ENCODE measurements around the gene LTN1. TPM values are rescaled to one million over a fixed set of nuclear protein-coding genes. Genes with fewer than 3 reads are reported as not detected.
A peak's percentile ranks its signal among the peaks of the same experiment; 100 is the strongest.

Gene LTN1
- total and polyA plus RNA-seq, 2 of the 13 experiments (the other 11 are each of a cell fraction or from before 2014, with no cell fraction given), result 6.7 to 24.6 TPM

DNA sequence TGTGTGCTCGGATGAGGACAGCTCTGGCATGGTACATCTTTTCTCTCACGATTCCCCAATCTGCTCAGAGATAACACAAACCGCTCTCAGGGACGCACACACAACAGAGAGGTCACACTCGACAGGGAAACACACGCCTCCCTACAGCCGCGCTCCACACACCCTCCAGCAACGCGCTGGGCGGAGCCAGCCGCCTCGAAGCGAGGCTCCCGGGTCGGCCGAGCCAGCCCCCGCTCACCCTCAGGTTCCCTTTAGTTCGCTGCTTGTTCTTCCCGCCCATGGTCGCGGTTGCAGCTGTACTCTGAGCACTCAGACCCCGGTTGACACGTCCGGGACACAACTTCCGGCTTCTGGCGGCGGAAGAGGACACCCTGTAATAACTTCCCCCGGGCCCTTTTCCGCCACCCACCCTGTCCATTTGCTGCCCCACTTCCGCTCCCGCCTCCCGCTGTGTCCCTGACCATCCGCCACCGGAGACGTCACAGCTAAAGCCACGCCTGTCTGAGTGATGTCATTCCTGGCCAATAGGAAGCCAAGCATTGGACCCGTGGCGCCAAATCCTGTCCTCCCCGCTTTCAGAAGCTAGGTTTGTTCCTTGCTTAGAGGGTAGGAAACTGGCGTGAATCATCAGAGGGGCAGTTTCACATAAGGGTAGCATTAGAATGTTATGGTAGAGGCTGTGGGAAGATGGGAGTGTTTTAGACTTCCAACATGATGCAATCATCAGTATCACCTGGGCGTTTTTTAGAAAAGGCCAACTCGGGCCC lies at the start of gene LTN1 (continued):
- no peak for TF ChIP-seq FOXO4 (CRISPR knock-in tag; conservative IDR thresholded peaks at IDR 0.05)
- no peak for TF ChIP-seq IRX3 (CRISPR knock-in tag; IDR thresholded peaks at IDR 0.05; ENCODE audit: borderline replicate concordance, low read depth)
- 0 out of 2 replicates have a peak, but pooled peaks have one; percentile 32 for TF ChIP-seq U2AF2 (IDR thresholded peaks at IDR 0.05; ENCODE audit: low read depth, low read length)
- TF ChIP-seq MEIS1 (CRISPR knock-in tag; IDR thresholded peaks at IDR 0.05; ENCODE audit: borderline replicate concordance), result peak; percentile 80; the same call in 1 of the 2 replicates
- TF ChIP-seq ZSCAN29 (CRISPR knock-in tag; conservative IDR thresholded peaks at IDR 0.05), result peak; percentile 45; the same call in 1 of the 2 replicates
- TF ChIP-seq ZNF317 (CRISPR knock-in tag; IDR thresholded peaks at IDR 0.05), result 0 out of 2 replicates have a peak, but pooled peaks have one; percentile 26
- TF ChIP-seq ZBTB3 (CRISPR knock-in tag; IDR thresholded peaks at IDR 0.05; ENCODE audit: borderline replicate concordance, low read depth), result no peak
- 0 out of 2 replicates have a peak, but pooled peaks have one; percentile 5 for TF ChIP-seq MAFF (IDR thresholded peaks at IDR 0.05; ENCODE audit: low read depth, low read length)
- TF ChIP-seq GATAD1 (CRISPR knock-in tag; IDR thresholded peaks at IDR 0.05), result peak; percentile 97
- no peak for TF ChIP-seq ZNF446 (CRISPR knock-in tag; IDR thresholded peaks at IDR 0.05)
- peak; percentile 61 for TF ChIP-seq ARNTL (CRISPR knock-in tag; IDR thresholded peaks at IDR 0.05)
- no peak for TF ChIP-seq ZFP36 (IDR thresholded peaks at IDR 0.05; ENCODE audit: borderline replicate concordance, low read depth, low read length, partially characterized antibody)
- TF ChIP-seq BRCA1 (CRISPR knock-in tag; IDR thresholded peaks at IDR 0.05), result 0 out of 2 replicates have a peak, but pooled peaks have one; percentile 51
- no peak for TF ChIP-seq CENPX (CRISPR knock-in tag; IDR thresholded peaks at IDR 0.05)
- TF ChIP-seq NR2F6 (IDR thresholded peaks at IDR 0.05), result no peak
- no peak for TF ChIP-seq NR2F6 (CRISPR knock-in tag; IDR thresholded peaks at IDR 0.05)
- no peak for TF ChIP-seq NFE2L1 (CRISPR knock-in tag; IDR thresholded peaks at IDR 0.05; ENCODE audit: borderline replicate concordance)
- peak; percentile 47; the same call in 1 of the 2 replicates for TF ChIP-seq NCOR1 (IDR thresholded peaks at IDR 0.05; ENCODE audit: borderline replicate concordance, low read length)
- TF ChIP-seq RAD51 (IDR thresholded peaks at IDR 0.05; ENCODE audit: borderline replicate concordance), result no peak
- TF ChIP-seq, protein P1, sequence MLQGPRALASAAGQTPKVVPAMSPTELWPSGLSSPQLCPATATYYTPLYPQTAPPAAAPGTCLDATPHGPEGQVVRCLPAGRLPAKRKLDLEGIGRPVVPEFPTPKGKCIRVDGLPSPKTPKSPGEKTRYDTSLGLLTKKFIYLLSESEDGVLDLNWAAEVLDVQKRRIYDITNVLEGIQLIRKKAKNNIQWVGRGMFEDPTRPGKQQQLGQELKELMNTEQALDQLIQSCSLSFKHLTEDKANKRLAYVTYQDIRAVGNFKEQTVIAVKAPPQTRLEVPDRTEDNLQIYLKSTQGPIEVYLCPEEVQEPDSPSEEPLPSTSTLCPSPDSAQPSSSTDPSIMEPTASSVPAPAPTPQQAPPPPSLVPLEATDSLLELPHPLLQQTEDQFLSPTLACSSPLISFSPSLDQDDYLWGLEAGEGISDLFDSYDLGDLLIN (CRISPR knock-in tag; IDR thresholded peaks at IDR 0.05; ENCODE audit: borderline replicate concordance), result peak; percentile 88; the same call in 1 of the 2 replicates
- TF ChIP-seq ZNF468 (CRISPR knock-in tag; IDR thresholded peaks at IDR 0.05), result no peak
- TF ChIP-seq ZNF772 (CRISPR knock-in tag; IDR thresholded peaks at IDR 0.05), result peak; percentile 75; the same call in 1 of the 2 replicates
- peak; percentile 67 for TF ChIP-seq PTBP1 (IDR thresholded peaks at IDR 0.05; ENCODE audit: low read depth, low read length, poor library complexity, severe bottlenecking)
- peak; percentile 61; the same call in 1 of the 2 replicates for TF ChIP-seq ZNF143 (CRISPR knock-in tag; IDR thresholded peaks at IDR 0.05)
- TF ChIP-seq PAXIP1 (CRISPR knock-in tag; conservative IDR thresholded peaks at IDR 0.05), result no peak; the same call in 1 of the 2 replicates

Measured in HepG2 (cell line).